ENCODE measurements around the gene GBE1. TPM values are rescaled to one million over a fixed set of nuclear protein-coding genes. Genes with fewer than 3 reads are reported as not detected.

GBE1 gene
- total and polyA plus RNA-seq, 2 donors (not counting 1 experiment from before 2014, with no cell fraction given) = 153 to 232 TPM

DNA sequence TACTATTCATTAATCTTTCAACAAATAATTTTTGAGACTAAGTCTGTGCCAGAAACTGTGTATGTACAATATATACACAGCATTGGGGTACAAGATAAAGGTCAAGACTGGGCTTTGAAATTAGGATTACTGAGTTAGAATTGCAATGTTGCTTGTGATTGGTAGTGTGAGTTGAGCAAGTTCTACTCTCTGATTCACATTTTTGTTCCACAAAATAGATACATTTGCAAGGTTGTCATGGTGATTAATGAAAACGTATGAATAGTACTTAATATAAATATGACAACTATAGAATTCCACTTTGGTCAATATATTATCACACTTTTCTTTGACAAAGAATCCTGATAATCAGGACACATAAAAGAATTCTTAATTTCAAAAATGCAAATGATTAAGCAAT is 314.6 kb downstream of the GBE1 start:
- H3K4me1 ChIP-seq (ENCODE audit: control insufficient read depth, extremely low read depth, insufficient read depth, low read length) = peaks cover 5% of the 10 kb centered on the region
- H3K9ac ChIP-seq (ENCODE audit: insufficient read depth, low read length) = no peak overlapping the region
- H3K4me3 ChIP-seq (replicated peaks in 1 of 4; ENCODE audit: control extremely low read depth in 1 of 4, insufficient read depth in 1 of 4, low read depth in 3 of 4, low read length in 4 of 4) = no peak overlapping the region
- H3K27me3 ChIP-seq (ENCODE audit: control insufficient read depth, insufficient read depth, low read length) = no peaks in the 10 kb centered on the region
- H3K4me2 ChIP-seq (ENCODE audit: extremely low read depth, insufficient read depth, low read length) = no peak overlapping the region
- no peak for DNase-seq (ENCODE audit: low read depth in 2 of 2)
- H4K20me1 ChIP-seq (ENCODE audit: control insufficient read depth, extremely low read depth, insufficient read depth, low read length) = no peaks in the 10 kb centered on the region
- no peak overlapping the region for H3K27ac ChIP-seq (ENCODE audit: insufficient read depth, low read length)
- H2AFZ ChIP-seq (ENCODE audit: low read length) = no peak overlapping the region
- no peaks in the 10 kb centered on the region for H3K36me3 ChIP-seq (ENCODE audit: control insufficient read depth, insufficient read depth, low read length)
- H3K79me2 ChIP-seq (ENCODE audit: control insufficient read depth, insufficient read depth, low read length) = no peaks in the 10 kb centered on the region
- no peak for TF ChIP-seq EZH2 (IDR thresholded peaks at IDR 0.05; ENCODE audit: low read length, missing control alignments)
- TF ChIP-seq, protein P1, sequence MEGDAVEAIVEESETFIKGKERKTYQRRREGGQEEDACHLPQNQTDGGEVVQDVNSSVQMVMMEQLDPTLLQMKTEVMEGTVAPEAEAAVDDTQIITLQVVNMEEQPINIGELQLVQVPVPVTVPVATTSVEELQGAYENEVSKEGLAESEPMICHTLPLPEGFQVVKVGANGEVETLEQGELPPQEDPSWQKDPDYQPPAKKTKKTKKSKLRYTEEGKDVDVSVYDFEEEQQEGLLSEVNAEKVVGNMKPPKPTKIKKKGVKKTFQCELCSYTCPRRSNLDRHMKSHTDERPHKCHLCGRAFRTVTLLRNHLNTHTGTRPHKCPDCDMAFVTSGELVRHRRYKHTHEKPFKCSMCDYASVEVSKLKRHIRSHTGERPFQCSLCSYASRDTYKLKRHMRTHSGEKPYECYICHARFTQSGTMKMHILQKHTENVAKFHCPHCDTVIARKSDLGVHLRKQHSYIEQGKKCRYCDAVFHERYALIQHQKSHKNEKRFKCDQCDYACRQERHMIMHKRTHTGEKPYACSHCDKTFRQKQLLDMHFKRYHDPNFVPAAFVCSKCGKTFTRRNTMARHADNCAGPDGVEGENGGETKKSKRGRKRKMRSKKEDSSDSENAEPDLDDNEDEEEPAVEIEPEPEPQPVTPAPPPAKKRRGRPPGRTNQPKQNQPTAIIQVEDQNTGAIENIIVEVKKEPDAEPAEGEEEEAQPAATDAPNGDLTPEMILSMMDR (conservative IDR thresholded peaks at IDR 0.05 in 1 of 2, IDR thresholded peaks at IDR 0.05 in 1 of 2; ENCODE audit: low read depth in 1 of 2, low read length in 2 of 2) = no peak
- H3K9me3 ChIP-seq (ENCODE audit: control insufficient read depth, insufficient read depth, low read depth, low read length) = no peaks in the 10 kb centered on the region

DNA sequence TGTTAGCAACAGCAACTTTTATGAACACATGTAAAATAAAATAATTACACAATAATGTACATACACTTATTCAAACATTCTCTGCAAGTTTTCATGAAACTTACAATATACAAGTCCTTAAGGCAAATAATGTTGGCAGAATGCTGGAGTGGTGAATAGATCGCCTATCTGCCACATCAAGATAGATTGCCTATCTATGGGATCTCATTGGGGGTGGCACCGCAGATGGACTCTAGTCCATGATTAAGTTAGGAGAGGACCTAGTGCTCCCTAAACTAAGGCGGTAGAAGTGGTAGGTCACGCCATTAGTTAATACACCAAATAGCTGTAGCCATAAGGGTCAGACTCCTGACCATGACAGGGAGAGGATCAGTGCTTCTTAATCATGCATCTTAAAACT is 315.7 kb downstream of the GBE1 start:
- Histone ChIP-seq H3K27ac (ENCODE audit: insufficient read depth, low read length) (no peak overlapping the region), H3K9me3 (ENCODE audit: control insufficient read depth, insufficient read depth, low read depth, low read length) (no peaks in the 10 kb centered on the region), H2AFZ (ENCODE audit: low read length) (no peak overlapping the region), H3K36me3 (ENCODE audit: control insufficient read depth, insufficient read depth, low read length) (no peaks in the 10 kb centered on the region), H3K4me3 (replicated peaks in 1 of 4; ENCODE audit: control extremely low read depth in 1 of 4, insufficient read depth in 1 of 4, low read depth in 3 of 4, low read length in 4 of 4) (no peak overlapping the region), H3K9ac (ENCODE audit: insufficient read depth, low read length) (no peak overlapping the region), H3K79me2 (ENCODE audit: control insufficient read depth, insufficient read depth, low read length) (no peaks in the 10 kb centered on the region), H3K4me2 (ENCODE audit: extremely low read depth, insufficient read depth, low read length) (no peak overlapping the region), H3K4me1 (ENCODE audit: control insufficient read depth, extremely low read depth, insufficient read depth, low read length) (peaks cover 3% of the 10 kb centered on the region), H4K20me1 (ENCODE audit: control insufficient read depth, extremely low read depth, insufficient read depth, low read length) (no peaks in the 10 kb centered on the region), H3K27me3 (ENCODE audit: control insufficient read depth, insufficient read depth, low read length) (no peaks in the 10 kb centered on the region)
- TF ChIP-seq EZH2 (IDR thresholded peaks at IDR 0.05; ENCODE audit: low read length, missing control alignments) = no peak
- TF ChIP-seq, protein P1 (conservative IDR thresholded peaks at IDR 0.05 in 1 of 2, IDR thresholded peaks at IDR 0.05 in 1 of 2; ENCODE audit: low read depth in 1 of 2, low read length in 2 of 2) = no peak
- no peak for DNase-seq (ENCODE audit: low read depth in 2 of 2)

DNA sequence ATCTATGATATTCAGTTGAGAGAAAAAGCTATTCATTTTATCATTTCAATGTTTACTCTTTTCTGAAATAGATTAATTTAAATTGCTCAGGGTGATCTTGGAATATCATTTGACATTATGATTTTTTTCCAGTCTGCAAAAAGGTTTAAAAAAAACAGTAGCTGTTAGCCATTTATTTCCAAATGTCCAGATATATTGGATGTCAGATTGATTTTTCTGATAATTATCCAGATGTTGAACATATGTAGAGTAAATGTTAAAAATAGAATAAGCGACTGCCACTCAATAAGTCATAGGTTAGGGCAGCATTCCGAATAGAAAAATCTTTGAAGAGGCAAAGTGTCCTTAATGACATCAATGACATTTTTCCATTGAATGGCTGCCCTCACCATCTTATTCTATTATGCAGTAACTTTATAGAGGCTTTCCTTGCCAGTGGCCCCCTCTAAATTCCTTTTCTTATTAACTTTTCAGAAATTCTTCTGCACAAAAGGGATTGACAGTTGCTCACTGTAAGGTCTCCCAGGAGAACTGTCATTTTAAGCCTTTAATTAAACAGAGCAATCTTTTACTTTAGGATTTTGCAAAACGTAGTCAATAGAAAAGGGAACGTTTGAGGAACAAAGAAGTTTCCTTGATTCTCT is 316.5 kb downstream of the GBE1 start:
- Histone ChIP-seq H3K4me1 (ENCODE audit: control insufficient read depth, extremely low read depth, insufficient read depth, low read length) (peaks cover 3% of the 10 kb centered on the region), H3K36me3 (ENCODE audit: control insufficient read depth, insufficient read depth, low read length) (no peaks in the 10 kb centered on the region), H3K9ac (ENCODE audit: insufficient read depth, low read length) (no peak overlapping the region), H3K4me3 (replicated peaks in 1 of 4; ENCODE audit: control extremely low read depth in 1 of 4, insufficient read depth in 1 of 4, low read depth in 3 of 4, low read length in 4 of 4) (no peak overlapping the region), H3K4me2 (ENCODE audit: extremely low read depth, insufficient read depth, low read length) (no peak overlapping the region), H2AFZ (ENCODE audit: low read length) (no peak overlapping the region), H3K27me3 (ENCODE audit: control insufficient read depth, insufficient read depth, low read length) (no peaks in the 10 kb centered on the region), H4K20me1 (ENCODE audit: control insufficient read depth, extremely low read depth, insufficient read depth, low read length) (no peaks in the 10 kb centered on the region), H3K79me2 (ENCODE audit: control insufficient read depth, insufficient read depth, low read length) (no peaks in the 10 kb centered on the region), H3K9me3 (ENCODE audit: control insufficient read depth, insufficient read depth, low read depth, low read length) (no peaks in the 10 kb centered on the region), H3K27ac (ENCODE audit: insufficient read depth, low read length) (no peak overlapping the region)
- no peak for DNase-seq (ENCODE audit: low read depth in 2 of 2)
- no peak for TF ChIP-seq EZH2 (IDR thresholded peaks at IDR 0.05; ENCODE audit: low read length, missing control alignments)
- TF ChIP-seq, protein P1 (conservative IDR thresholded peaks at IDR 0.05 in 1 of 2, IDR thresholded peaks at IDR 0.05 in 1 of 2; ENCODE audit: low read depth in 1 of 2, low read length in 2 of 2) = no peak
